ENCODE measurements around the gene PDE3A.
"Not testable (repeated sequence)": the region's sequence is repeated elsewhere in the genome, so short reads cannot be mapped to it uniquely, and the experiment has no call there.

The PDE3A gene

GRCh38 chr12:20368114-20368650 is at the start of gene PDE3A:
PDE3A (plus strand) TSS chr12:20368537; CDS start chr12:20369285, 748 bp downstream.
- peak; percentile 19 for DNase-seq (ENCODE audit: low spot score)

- no peak for DNase-seq (ENCODE audit: low spot score)
Observed at GRCh38 chr12:20319366-20319765, 49.0 kb upstream of the PDE3A start.

- no peak for DNase-seq (ENCODE audit: low spot score)
Observed at GRCh38 chr12:20320552-20320951, 47.8 kb upstream of the PDE3A start.

GRCh38 chr12:20330826-20331505 is 37.4 kb upstream of the PDE3A start:
- DNase-seq (ENCODE audit: low spot score), result not testable (repeated sequence)

GRCh38 chr12:20339060-20339459 is 29.3 kb upstream of the PDE3A start:
- DNase-seq (ENCODE audit: low spot score), result no peak

- no peak for DNase-seq (ENCODE audit: low spot score)
Observed at GRCh38 chr12:20342111-20342510, 26.2 kb upstream of the PDE3A start.

- DNase-seq (ENCODE audit: low spot score), result no peak
Observed at GRCh38 chr12:20345866-20346265, 22.5 kb upstream of the PDE3A start.

- no peak for DNase-seq (ENCODE audit: low spot score)
Observed at GRCh38 chr12:20350026-20350425, 18.3 kb upstream of the PDE3A start.

GRCh38 chr12:20350495-20350894 is 17.8 kb upstream of the PDE3A start:
- no peak for DNase-seq (ENCODE audit: low spot score)

- no peak for DNase-seq (ENCODE audit: low spot score)
Observed at GRCh38 chr12:20351406-20351805, 16.9 kb upstream of the PDE3A start.

GRCh38 chr12:20356048-20356447 is 12.3 kb upstream of the PDE3A start:
- DNase-seq (ENCODE audit: low spot score), result no peak

- no peak for DNase-seq (ENCODE audit: low spot score)
Observed at GRCh38 chr12:20360407-20360806, 7.9 kb upstream of the PDE3A start.

GRCh38 chr12:20361416-20361815 is 6.9 kb upstream of the PDE3A start:
- DNase-seq (ENCODE audit: low spot score), result no peak

GRCh38 chr12:20364501-20364900 is 3.8 kb upstream of the PDE3A start:
- no peak for DNase-seq (ENCODE audit: low spot score)

GRCh38 chr12:20366776-20367409 is 1.4 kb upstream of the PDE3A start:
- DNase-seq (ENCODE audit: low spot score), result no peak

- DNase-seq (ENCODE audit: low spot score), result no peak
Observed at GRCh38 chr12:20367583-20368113, 689 bp upstream of the PDE3A start.

- no peak for DNase-seq (ENCODE audit: low spot score)
Observed at GRCh38 chr12:20368651-20369304, 441 bp downstream of the PDE3A start.

GRCh38 chr12:20369305-20370013 is 1.1 kb downstream of the PDE3A start:
- DNase-seq (ENCODE audit: low spot score), result no peak

GRCh38 chr12:20370014-20370386 is 1.7 kb downstream of the PDE3A start:
- no peak for DNase-seq (ENCODE audit: low spot score)

- no peak for DNase-seq (ENCODE audit: low spot score)
Observed at GRCh38 chr12:20370866-20371519, 2.7 kb downstream of the PDE3A start.

GRCh38 chr12:20372326-20373096 is 4.2 kb downstream of the PDE3A start:
- DNase-seq (ENCODE audit: low spot score), result no peak

Data from COLO829 (cell line).